Liver (tissue), 3 donors: ENCODE measurements around the gene ZSCAN2.

Experiments used
- ATF3 ChIP-seq: IDR thresholded peaks from 2 replicates; pipeline ENCODE4 v1.6.1; 2016; ENCODE audit warnings: antibody characterized with exemption
- FOXA1 ChIP-seq: IDR thresholded peaks from 2 replicates; pipeline ENCODE4 v1.6.1; 2016; ENCODE audit warnings: antibody characterized with exemption
- FOXA2 ChIP-seq: IDR thresholded peaks from 2 replicates; pipeline ENCODE4 v1.6.1; 2016; ENCODE audit warnings: antibody characterized with exemption
- GABPA ChIP-seq, 2 donors: IDR thresholded peaks in 1 of 2; conservative IDR thresholded peaks in 1 of 2; 2 replicates each; pipeline ENCODE4 v1.6.1; 2016; ENCODE audit warnings: antibody characterized with exemption in 2 of 2, mild to moderate bottlenecking in 1 of 2, moderate library complexity in 1 of 2
- JUND ChIP-seq, 2 donors: IDR thresholded peaks; 2 replicates each; pipeline ENCODE4 v1.6.1; 2016; ENCODE audit warnings: antibody characterized with exemption in 2 of 2
- MAX ChIP-seq: IDR thresholded peaks from 2 replicates; pipeline ENCODE4 v1.6.1; 2016; ENCODE audit warnings: antibody characterized with exemption
- RAD21 ChIP-seq, 2 donors: IDR thresholded peaks; 2 replicates each; pipeline ENCODE4 v1.6.1; 2016; ENCODE audit warnings: antibody characterized with exemption in 2 of 2, mild to moderate bottlenecking in 2 of 2
- SP1 ChIP-seq: IDR thresholded peaks from 2 replicates; pipeline ENCODE4 v1.6.1; 2018; ENCODE audit warnings: antibody characterized with exemption, mild to moderate bottlenecking
- TAF1 ChIP-seq: conservative IDR thresholded peaks from 2 replicates; pipeline ENCODE4 v1.6.1; 2016; ENCODE audit warnings: antibody characterized with exemption, mild to moderate bottlenecking
- TF ChIP-seq, protein P1 (sequence below): fragments of 150-350 bp; IDR thresholded peaks from 2 replicates; pipeline ENCODE4 v1.5.1; 2017; ENCODE audit warnings: improper control_type of control experiment, low read depth, low read length; ENCODE audit not compliant: missing input control
- TF ChIP-seq, protein P2 (sequence below): IDR thresholded peaks from 2 replicates; pipeline ENCODE4 v1.6.1; 2016; ENCODE audit warnings: antibody characterized with exemption, mild to moderate bottlenecking
- TF ChIP-seq, protein P3 (sequence below): IDR thresholded peaks from 2 replicates; pipeline ENCODE4 v1.6.1; 2016; ENCODE audit warnings: antibody characterized with exemption
- donor health status: healthy.
- donor health status: healthy.

DNA sequence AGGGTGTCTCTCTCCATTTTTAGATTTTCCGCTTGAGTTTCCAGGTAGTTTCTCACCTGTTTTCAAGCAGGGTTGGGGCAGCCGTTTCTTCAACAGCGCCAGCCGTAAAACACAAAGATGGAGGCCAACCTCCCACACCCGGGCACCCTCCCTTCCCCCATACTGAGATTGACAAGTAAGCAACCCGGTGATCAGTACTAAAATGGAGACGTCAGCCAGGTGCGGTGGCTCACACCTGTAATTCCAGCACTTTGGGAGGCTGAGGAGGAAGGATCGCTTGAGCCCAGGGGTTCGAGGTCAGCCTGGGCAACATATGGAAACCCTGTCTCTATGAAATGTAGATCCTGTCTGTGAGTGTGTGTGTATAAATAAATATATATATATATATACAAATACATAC, 903 bp upstream of the ZSCAN2 start:
- TF ChIP-seq, protein P1, sequence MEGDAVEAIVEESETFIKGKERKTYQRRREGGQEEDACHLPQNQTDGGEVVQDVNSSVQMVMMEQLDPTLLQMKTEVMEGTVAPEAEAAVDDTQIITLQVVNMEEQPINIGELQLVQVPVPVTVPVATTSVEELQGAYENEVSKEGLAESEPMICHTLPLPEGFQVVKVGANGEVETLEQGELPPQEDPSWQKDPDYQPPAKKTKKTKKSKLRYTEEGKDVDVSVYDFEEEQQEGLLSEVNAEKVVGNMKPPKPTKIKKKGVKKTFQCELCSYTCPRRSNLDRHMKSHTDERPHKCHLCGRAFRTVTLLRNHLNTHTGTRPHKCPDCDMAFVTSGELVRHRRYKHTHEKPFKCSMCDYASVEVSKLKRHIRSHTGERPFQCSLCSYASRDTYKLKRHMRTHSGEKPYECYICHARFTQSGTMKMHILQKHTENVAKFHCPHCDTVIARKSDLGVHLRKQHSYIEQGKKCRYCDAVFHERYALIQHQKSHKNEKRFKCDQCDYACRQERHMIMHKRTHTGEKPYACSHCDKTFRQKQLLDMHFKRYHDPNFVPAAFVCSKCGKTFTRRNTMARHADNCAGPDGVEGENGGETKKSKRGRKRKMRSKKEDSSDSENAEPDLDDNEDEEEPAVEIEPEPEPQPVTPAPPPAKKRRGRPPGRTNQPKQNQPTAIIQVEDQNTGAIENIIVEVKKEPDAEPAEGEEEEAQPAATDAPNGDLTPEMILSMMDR: no peak
- TF ChIP-seq MAX: no peak
- TF ChIP-seq, protein P2, sequence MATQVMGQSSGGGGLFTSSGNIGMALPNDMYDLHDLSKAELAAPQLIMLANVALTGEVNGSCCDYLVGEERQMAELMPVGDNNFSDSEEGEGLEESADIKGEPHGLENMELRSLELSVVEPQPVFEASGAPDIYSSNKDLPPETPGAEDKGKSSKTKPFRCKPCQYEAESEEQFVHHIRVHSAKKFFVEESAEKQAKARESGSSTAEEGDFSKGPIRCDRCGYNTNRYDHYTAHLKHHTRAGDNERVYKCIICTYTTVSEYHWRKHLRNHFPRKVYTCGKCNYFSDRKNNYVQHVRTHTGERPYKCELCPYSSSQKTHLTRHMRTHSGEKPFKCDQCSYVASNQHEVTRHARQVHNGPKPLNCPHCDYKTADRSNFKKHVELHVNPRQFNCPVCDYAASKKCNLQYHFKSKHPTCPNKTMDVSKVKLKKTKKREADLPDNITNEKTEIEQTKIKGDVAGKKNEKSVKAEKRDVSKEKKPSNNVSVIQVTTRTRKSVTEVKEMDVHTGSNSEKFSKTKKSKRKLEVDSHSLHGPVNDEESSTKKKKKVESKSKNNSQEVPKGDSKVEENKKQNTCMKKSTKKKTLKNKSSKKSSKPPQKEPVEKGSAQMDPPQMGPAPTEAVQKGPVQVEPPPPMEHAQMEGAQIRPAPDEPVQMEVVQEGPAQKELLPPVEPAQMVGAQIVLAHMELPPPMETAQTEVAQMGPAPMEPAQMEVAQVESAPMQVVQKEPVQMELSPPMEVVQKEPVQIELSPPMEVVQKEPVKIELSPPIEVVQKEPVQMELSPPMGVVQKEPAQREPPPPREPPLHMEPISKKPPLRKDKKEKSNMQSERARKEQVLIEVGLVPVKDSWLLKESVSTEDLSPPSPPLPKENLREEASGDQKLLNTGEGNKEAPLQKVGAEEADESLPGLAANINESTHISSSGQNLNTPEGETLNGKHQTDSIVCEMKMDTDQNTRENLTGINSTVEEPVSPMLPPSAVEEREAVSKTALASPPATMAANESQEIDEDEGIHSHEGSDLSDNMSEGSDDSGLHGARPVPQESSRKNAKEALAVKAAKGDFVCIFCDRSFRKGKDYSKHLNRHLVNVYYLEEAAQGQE: no peak
- no peak for TF ChIP-seq FOXA2
- TF ChIP-seq SP1: no peak
- TF ChIP-seq RAD21 (IDR thresholded peaks at IDR 0.05): no peak
- TF ChIP-seq TAF1: no peak
- TF ChIP-seq ATF3: no peak
- no peak for TF ChIP-seq FOXA1
- TF ChIP-seq JUND (IDR thresholded peaks at IDR 0.05): no peak
- no peak for TF ChIP-seq GABPA (IDR thresholded peaks at IDR 0.05 in 1 of 2, conservative IDR thresholded peaks at IDR 0.05 in 1 of 2)
- TF ChIP-seq, protein P3, sequence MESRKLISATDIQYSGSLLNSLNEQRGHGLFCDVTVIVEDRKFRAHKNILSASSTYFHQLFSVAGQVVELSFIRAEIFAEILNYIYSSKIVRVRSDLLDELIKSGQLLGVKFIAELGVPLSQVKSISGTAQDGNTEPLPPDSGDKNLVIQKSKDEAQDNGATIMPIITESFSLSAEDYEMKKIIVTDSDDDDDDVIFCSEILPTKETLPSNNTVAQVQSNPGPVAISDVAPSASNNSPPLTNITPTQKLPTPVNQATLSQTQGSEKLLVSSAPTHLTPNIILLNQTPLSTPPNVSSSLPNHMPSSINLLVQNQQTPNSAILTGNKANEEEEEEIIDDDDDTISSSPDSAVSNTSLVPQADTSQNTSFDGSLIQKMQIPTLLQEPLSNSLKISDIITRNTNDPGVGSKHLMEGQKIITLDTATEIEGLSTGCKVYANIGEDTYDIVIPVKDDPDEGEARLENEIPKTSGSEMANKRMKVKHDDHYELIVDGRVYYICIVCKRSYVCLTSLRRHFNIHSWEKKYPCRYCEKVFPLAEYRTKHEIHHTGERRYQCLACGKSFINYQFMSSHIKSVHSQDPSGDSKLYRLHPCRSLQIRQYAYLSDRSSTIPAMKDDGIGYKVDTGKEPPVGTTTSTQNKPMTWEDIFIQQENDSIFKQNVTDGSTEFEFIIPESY: no peak
